HEK293 (cell line): ENCODE results near the gene CDCP1.

Source experiments
- CTCF ChIA-PET: fragments of 350-600 bp; formaldehyde crosslinking; extraction: SDS; loops from one replicate; lab custom pipeline; 2021; ENCODE audit warnings: antibody characterized with exemption; lab: Yijun Ruan, JAX
- POLR2A ChIA-PET: fragments of 300-600 bp; formaldehyde crosslinking; extraction: SDS; loops from one replicate; lab custom pipeline; 2020; ENCODE audit warnings: antibody characterized with exemption, inconsistent platforms; lab: Yijun Ruan, JAX
- H3K27ac ChIP-seq: fragments of 200-500 bp; sonication (Bioruptor generic); 2 replicates; pipeline ENCODE4 v1.5.1; 2014; ENCODE audit warnings: low read depth, low read length, control low read depth, inconsistent platforms; ENCODE audit errors: extremely low read depth
- H3K36me3 ChIP-seq, 2 experiments: fragments of 200-500 bp in 1 of 2; sonication (Bioruptor generic) in 1 of 2; 1 replicate in 1 of 2; 2 replicates in 1 of 2; pipeline ENCODE4 v1.5.1; 2014 to 2017; ENCODE audit warnings: inconsistent platforms in 2 of 2, low read length in 2 of 2; ENCODE audit not compliant: control insufficient read depth in 2 of 2, insufficient read depth in 1 of 2
- H3K4me1 ChIP-seq: fragments of 200-500 bp; sonication (Bioruptor generic); 2 replicates; pipeline ENCODE4 v1.5.1; 2014; ENCODE audit warnings: mild to moderate bottlenecking, low read length, inconsistent platforms; ENCODE audit not compliant: control insufficient read depth, insufficient read depth
- H3K4me3 ChIP-seq: 2 replicates; pipeline ENCODE4 v1.5.1; 2011; ENCODE audit warnings: low read depth, mild to moderate bottlenecking, control low read depth, low read length, moderate library complexity
- H3K9me3 ChIP-seq: fragments of 200-500 bp; sonication (Bioruptor generic); 2 replicates; pipeline ENCODE4 v1.5.1; 2014; ENCODE audit warnings: low read depth, low read length, inconsistent platforms; ENCODE audit not compliant: control insufficient read depth, insufficient read depth
- BCL6B ChIP-seq: fragments of 450-650 bp; formaldehyde crosslinking; IDR thresholded peaks from 2 replicates; pipeline ENCODE4 v1.5.1; 2017; ENCODE audit warnings: missing biosample characterization, missing genetic modification characterization
- FEZF1 ChIP-seq: fragments of 450-650 bp; formaldehyde crosslinking; IDR thresholded peaks from 2 replicates; pipeline ENCODE4 v1.5.1; 2016; ENCODE audit warnings: missing biosample characterization, missing genetic modification characterization
- GLIS1 ChIP-seq: fragments of 450-650 bp; formaldehyde crosslinking; IDR thresholded peaks from 2 replicates; pipeline ENCODE4 v1.5.1; 2016; ENCODE audit warnings: missing biosample characterization, missing genetic modification characterization
- HOXA7 ChIP-seq: sonication (generic); formaldehyde crosslinking; IDR thresholded peaks from 2 replicates; pipeline ENCODE4 v1.8.1; 2022; ENCODE audit warnings: missing genetic modification reagents, borderline replicate concordance
- MYNN ChIP-seq: fragments of 450-650 bp; formaldehyde crosslinking; IDR thresholded peaks from 2 replicates; pipeline ENCODE4 v1.5.1; 2016; ENCODE audit warnings: missing biosample characterization, missing genetic modification characterization, borderline replicate concordance
- PRDM1 ChIP-seq: fragments of 450-650 bp; formaldehyde crosslinking; IDR thresholded peaks from 2 replicates; pipeline ENCODE4; 2016; ENCODE audit warnings: missing biosample characterization, missing genetic modification characterization
- TRIM28 ChIP-seq: IDR thresholded peaks from 2 replicates; pipeline ENCODE4 v1.6.1; 2011; ENCODE audit warnings: low read length, control low read depth, borderline replicate concordance
- ZEB2 ChIP-seq: fragments of 450-650 bp; formaldehyde crosslinking; IDR thresholded peaks from 2 replicates; pipeline ENCODE4 v1.5.1; 2016; ENCODE audit warnings: missing biosample characterization, missing genetic modification characterization
- ZIC2 ChIP-seq: fragments of 450-650 bp; formaldehyde crosslinking; IDR thresholded peaks from 2 replicates; pipeline ENCODE4 v1.5.1; 2016; ENCODE audit warnings: missing biosample characterization, missing genetic modification characterization
- ZNF10 ChIP-seq: fragments of 450-650 bp; formaldehyde crosslinking; IDR thresholded peaks from 2 replicates; pipeline ENCODE4 v1.5.1; 2017; ENCODE audit warnings: missing biosample characterization, missing genetic modification characterization
- ZNF146 ChIP-seq: fragments of 450-650 bp; formaldehyde crosslinking; IDR thresholded peaks from 2 replicates; pipeline ENCODE4 v1.5.1; 2016; ENCODE audit warnings: missing biosample characterization, missing genetic modification characterization
- ZNF155 ChIP-seq: fragments of 450-650 bp; formaldehyde crosslinking; IDR thresholded peaks from 2 replicates; pipeline ENCODE4 v1.5.1; 2016; ENCODE audit warnings: missing biosample characterization, missing genetic modification characterization
- ZNF221 ChIP-seq: fragments of 450-650 bp; formaldehyde crosslinking; IDR thresholded peaks from 2 replicates; pipeline ENCODE4 v1.5.1; 2017; ENCODE audit warnings: missing biosample characterization, missing genetic modification characterization, borderline replicate concordance
- ZNF248 ChIP-seq: fragments of 450-650 bp; formaldehyde crosslinking; IDR thresholded peaks from 2 replicates; pipeline ENCODE4 v1.5.1; 2017; ENCODE audit warnings: missing biosample characterization, missing genetic modification characterization
- ZNF26 ChIP-seq: fragments of 450-650 bp; formaldehyde crosslinking; IDR thresholded peaks from 2 replicates; pipeline ENCODE4 v1.5.1; 2016; ENCODE audit warnings: missing biosample characterization, missing genetic modification characterization
- ZNF274 ChIP-seq, 2 experiments: fragments of 200-500 bp in 1 of 2; fragments of 450-650 bp in 1 of 2; sonication (Bioruptor generic) in 1 of 2; formaldehyde crosslinking in 1 of 2; IDR thresholded peaks; 2 replicates each; pipeline versions ENCODE4 v1.5.1 to v1.6.1; 2014 to 2016; ENCODE audit warnings: borderline replicate concordance in 1 of 2, inconsistent platforms in 1 of 2, low read length in 1 of 2, missing biosample characterization in 1 of 2, missing genetic modification characterization in 1 of 2
- ZNF341 ChIP-seq: fragments of 450-650 bp; formaldehyde crosslinking; IDR thresholded peaks from 2 replicates; pipeline ENCODE4; 2016; ENCODE audit warnings: low read depth, missing biosample characterization, missing genetic modification characterization
- ZNF510 ChIP-seq: fragments of 450-650 bp; formaldehyde crosslinking; IDR thresholded peaks from 2 replicates; pipeline ENCODE4 v1.5.1; 2018; ENCODE audit warnings: mild to moderate bottlenecking, missing genetic modification characterization, missing biosample characterization; ENCODE audit not compliant: insufficient replicate concordance
- ZNF529 ChIP-seq: fragments of 450-650 bp; formaldehyde crosslinking; IDR thresholded peaks from 2 replicates; pipeline ENCODE4 v1.5.1; 2017; ENCODE audit warnings: missing genetic modification characterization, missing biosample characterization; ENCODE audit not compliant: insufficient replicate concordance
- ZNF629 ChIP-seq: fragments of 450-650 bp; formaldehyde crosslinking; IDR thresholded peaks from 2 replicates; pipeline ENCODE4 v1.5.1; 2017; ENCODE audit warnings: missing biosample characterization, missing genetic modification characterization
- ZNF664 ChIP-seq: fragments of 450-650 bp; formaldehyde crosslinking; IDR thresholded peaks from 2 replicates; pipeline ENCODE4 v1.5.1; 2016; ENCODE audit warnings: missing biosample characterization, missing genetic modification characterization
- ZNF785 ChIP-seq: fragments of 450-650 bp; formaldehyde crosslinking; IDR thresholded peaks from 2 replicates; pipeline ENCODE4 v1.5.1; 2016; ENCODE audit warnings: missing biosample characterization, missing genetic modification characterization
- ZSCAN30 ChIP-seq: fragments of 450-650 bp; IDR thresholded peaks from 2 replicates; pipeline ENCODE4 v1.5.1; 2018; ENCODE audit warnings: missing biosample characterization, mild to moderate bottlenecking, missing genetic modification characterization, moderate library complexity
- TF ChIP-seq, protein P1 (sequence below): fragments of 450-650 bp; formaldehyde crosslinking; IDR thresholded peaks from 2 replicates; pipeline ENCODE4 v1.5.1; 2016; ENCODE audit warnings: missing biosample characterization, missing genetic modification characterization
- TF ChIP-seq, protein P2 (sequence below): fragments of 450-650 bp; formaldehyde crosslinking; IDR thresholded peaks from 2 replicates; pipeline ENCODE4 v1.5.1; 2016; ENCODE audit warnings: missing biosample characterization, missing genetic modification characterization
- TF ChIP-seq, protein P3 (sequence below): fragments of 450-650 bp; formaldehyde crosslinking; IDR thresholded peaks from 2 replicates; pipeline ENCODE4 v1.5.1; 2017; ENCODE audit warnings: missing biosample characterization, missing genetic modification characterization

CDCP1 gene

GRCh38 chr3:45152307-45152706 is 6.1 kb upstream of the CDCP1 start:
- Histone ChIP-seq H3K4me1 (no peaks in the 10 kb centered on the region), H3K27ac (no peak overlapping the region), H3K4me3 (no peak overlapping the region), H3K36me3 (no peaks in the 10 kb centered on the region), H3K9me3 (no peaks in the 10 kb centered on the region)
- ChIA-PET POLR2A (no interaction called here), CTCF (interaction anchor here (1.0 kb wide), 1 partner anchor 22 kb away, joined by 3 read pairs; no protein-coding TSS in a partner anchor)
- no peak for TF ChIP-seq ZEB2 (tag by site-specific recombination)
- TF ChIP-seq ZNF274 (IDR thresholded peaks at IDR 0.05; ENCODE audit: low read length) = no peak
- no peak for TF ChIP-seq ZNF274 (tag by site-specific recombination; IDR thresholded peaks at IDR 0.05; ENCODE audit: borderline replicate concordance)
- no peak for TF ChIP-seq BCL6B (tag by site-specific recombination)
- no peak for TF ChIP-seq ZNF248 (tag by site-specific recombination)
- no peak for TF ChIP-seq FEZF1
- TF ChIP-seq MYNN (tag by site-specific recombination) = no peak
- TF ChIP-seq ZNF664 = no peak
- no peak for TF ChIP-seq PRDM1
- no peak for TF ChIP-seq ZNF155 (tag by site-specific recombination)
- TF ChIP-seq, protein P1, sequence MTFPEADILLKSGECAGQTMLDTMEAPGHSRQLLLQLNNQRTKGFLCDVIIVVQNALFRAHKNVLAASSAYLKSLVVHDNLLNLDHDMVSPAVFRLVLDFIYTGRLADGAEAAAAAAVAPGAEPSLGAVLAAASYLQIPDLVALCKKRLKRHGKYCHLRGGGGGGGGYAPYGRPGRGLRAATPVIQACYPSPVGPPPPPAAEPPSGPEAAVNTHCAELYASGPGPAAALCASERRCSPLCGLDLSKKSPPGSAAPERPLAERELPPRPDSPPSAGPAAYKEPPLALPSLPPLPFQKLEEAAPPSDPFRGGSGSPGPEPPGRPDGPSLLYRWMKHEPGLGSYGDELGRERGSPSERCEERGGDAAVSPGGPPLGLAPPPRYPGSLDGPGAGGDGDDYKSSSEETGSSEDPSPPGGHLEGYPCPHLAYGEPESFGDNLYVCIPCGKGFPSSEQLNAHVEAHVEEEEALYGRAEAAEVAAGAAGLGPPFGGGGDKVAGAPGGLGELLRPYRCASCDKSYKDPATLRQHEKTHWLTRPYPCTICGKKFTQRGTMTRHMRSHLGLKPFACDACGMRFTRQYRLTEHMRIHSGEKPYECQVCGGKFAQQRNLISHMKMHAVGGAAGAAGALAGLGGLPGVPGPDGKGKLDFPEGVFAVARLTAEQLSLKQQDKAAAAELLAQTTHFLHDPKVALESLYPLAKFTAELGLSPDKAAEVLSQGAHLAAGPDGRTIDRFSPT (tag by site-specific recombination) = no peak
- no peak for TF ChIP-seq ZNF146 (tag by site-specific recombination)
- TF ChIP-seq ZNF341 (tag by site-specific recombination) = no peak
- TF ChIP-seq GLIS1 = no peak
- TF ChIP-seq, protein P2, sequence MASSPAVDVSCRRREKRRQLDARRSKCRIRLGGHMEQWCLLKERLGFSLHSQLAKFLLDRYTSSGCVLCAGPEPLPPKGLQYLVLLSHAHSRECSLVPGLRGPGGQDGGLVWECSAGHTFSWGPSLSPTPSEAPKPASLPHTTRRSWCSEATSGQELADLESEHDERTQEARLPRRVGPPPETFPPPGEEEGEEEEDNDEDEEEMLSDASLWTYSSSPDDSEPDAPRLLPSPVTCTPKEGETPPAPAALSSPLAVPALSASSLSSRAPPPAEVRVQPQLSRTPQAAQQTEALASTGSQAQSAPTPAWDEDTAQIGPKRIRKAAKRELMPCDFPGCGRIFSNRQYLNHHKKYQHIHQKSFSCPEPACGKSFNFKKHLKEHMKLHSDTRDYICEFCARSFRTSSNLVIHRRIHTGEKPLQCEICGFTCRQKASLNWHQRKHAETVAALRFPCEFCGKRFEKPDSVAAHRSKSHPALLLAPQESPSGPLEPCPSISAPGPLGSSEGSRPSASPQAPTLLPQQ (tag by site-specific recombination) = no peak

DNA sequence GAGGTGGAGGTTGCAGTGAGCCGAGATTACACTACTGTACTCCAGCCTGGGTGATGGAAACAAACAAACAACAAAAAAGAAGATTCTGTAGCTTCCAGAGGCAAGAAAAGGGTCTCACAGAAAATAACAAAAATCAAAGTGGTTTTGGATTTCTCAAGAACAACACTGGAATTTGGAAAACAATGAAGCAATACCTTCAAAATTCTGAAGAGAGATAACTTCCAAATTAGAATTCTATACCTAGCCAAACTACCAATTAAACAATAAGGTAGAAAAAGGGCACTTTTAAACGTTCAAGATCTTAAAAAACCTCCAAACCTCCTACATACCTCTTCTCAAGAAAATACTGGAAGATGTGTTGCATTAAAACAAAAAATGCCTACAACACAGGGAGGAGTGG is 4.9 kb upstream of the CDCP1 start:
- Histone ChIP-seq H3K27ac (no peak overlapping the region), H3K4me1 (no peaks in the 10 kb centered on the region), H3K4me3 (no peak overlapping the region), H3K36me3 (no peaks in the 10 kb centered on the region), H3K9me3 (no peaks in the 10 kb centered on the region)
- ChIA-PET POLR2A (no interaction called here), CTCF (interaction anchor here (0.6 kb wide), 1 partner anchor 18 kb away, joined by 3 read pairs; no protein-coding TSS in a partner anchor)
- TF ChIP-seq ZNF529 (tag by site-specific recombination) (no peak), ZNF221 (tag by site-specific recombination) (no peak), MYNN (tag by site-specific recombination) (no peak), TRIM28 (no peak), ZNF629 (tag by site-specific recombination) (no peak), ZNF10 (tag by site-specific recombination) (no peak), ZNF26 (tag by site-specific recombination) (no peak), ZIC2 (tag by site-specific recombination) (no peak), ZNF785 (tag by site-specific recombination) (no peak), HOXA7 (no peak), ZSCAN30 (tag by site-specific recombination) (no peak), ZNF510 (tag by site-specific recombination) (no peak)
- TF ChIP-seq, protein P3, sequence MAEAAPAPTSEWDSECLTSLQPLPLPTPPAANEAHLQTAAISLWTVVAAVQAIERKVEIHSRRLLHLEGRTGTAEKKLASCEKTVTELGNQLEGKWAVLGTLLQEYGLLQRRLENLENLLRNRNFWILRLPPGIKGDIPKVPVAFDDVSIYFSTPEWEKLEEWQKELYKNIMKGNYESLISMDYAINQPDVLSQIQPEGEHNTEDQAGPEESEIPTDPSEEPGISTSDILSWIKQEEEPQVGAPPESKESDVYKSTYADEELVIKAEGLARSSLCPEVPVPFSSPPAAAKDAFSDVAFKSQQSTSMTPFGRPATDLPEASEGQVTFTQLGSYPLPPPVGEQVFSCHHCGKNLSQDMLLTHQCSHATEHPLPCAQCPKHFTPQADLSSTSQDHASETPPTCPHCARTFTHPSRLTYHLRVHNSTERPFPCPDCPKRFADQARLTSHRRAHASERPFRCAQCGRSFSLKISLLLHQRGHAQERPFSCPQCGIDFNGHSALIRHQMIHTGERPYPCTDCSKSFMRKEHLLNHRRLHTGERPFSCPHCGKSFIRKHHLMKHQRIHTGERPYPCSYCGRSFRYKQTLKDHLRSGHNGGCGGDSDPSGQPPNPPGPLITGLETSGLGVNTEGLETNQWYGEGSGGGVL (tag by site-specific recombination) = no peak
